GM12872 (cell line): ENCODE results near the gene INTS7.
A peak's percentile ranks its signal among the peaks of the same experiment; 100 is the strongest.

Experiments used
- TF ChIP-seq, protein P1 (sequence below): IDR thresholded peaks from 3 replicates; pipeline ENCODE4 v1.5.1; 2011; ENCODE audit warnings: low read depth, mild to moderate bottlenecking, low read length, moderate library complexity; ENCODE audit not compliant: insufficient read depth

INTS7 gene

DNA sequence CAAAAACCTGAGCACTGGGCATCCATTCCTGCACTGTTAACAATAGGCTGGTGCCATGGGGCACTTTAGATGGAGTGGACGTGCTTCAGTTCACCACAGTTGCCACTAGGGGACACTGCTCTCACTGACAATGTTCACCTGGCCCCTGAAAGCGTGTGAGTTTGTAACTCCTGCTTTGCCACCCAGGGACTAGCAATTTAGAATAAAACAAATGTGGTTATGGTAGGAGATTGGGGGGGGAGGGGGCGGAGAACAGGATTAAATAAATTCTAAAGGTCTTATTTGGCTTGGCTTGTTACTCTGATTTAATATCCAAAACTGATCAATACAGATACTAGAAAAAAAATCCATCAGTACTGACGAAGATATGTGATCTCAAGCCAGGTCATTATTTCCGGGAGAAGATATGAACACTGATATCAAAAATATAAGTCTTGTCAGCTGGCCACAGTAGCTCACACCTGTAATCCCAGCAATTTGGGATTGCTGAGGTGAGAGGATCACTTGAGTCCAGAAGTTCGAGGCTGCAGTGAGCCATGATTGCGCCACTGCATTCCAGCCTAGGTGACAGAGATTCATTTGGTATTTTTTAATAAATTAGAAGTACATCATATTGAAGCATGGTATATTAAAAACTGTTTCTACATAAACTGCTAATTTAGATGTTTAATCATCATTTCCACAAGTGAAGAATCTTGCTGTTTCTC, 23.2 kb downstream of the INTS7 start:
- TF ChIP-seq, protein P1, sequence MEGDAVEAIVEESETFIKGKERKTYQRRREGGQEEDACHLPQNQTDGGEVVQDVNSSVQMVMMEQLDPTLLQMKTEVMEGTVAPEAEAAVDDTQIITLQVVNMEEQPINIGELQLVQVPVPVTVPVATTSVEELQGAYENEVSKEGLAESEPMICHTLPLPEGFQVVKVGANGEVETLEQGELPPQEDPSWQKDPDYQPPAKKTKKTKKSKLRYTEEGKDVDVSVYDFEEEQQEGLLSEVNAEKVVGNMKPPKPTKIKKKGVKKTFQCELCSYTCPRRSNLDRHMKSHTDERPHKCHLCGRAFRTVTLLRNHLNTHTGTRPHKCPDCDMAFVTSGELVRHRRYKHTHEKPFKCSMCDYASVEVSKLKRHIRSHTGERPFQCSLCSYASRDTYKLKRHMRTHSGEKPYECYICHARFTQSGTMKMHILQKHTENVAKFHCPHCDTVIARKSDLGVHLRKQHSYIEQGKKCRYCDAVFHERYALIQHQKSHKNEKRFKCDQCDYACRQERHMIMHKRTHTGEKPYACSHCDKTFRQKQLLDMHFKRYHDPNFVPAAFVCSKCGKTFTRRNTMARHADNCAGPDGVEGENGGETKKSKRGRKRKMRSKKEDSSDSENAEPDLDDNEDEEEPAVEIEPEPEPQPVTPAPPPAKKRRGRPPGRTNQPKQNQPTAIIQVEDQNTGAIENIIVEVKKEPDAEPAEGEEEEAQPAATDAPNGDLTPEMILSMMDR = peak; percentile 99

DNA sequence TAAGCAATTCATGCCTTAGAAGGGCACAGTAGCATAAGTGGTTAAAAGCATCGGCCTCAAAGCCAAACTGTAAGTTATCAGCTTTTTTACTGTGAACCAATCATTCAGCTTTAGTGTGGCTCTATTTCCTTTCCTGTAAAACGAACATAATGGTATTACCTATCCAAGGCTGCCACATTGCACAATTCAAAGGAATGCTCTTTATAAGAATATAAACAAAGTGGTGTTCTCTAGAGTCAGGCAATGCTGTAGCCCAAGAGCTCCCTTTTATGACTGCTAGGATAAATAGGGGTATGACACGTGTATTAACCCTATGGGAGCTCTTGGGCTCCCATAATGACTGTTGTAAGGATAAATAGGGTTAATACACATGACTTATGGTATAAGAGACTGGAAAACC, 25.4 kb downstream of the INTS7 start:
- TF ChIP-seq, protein P1 = no peak

DNA sequence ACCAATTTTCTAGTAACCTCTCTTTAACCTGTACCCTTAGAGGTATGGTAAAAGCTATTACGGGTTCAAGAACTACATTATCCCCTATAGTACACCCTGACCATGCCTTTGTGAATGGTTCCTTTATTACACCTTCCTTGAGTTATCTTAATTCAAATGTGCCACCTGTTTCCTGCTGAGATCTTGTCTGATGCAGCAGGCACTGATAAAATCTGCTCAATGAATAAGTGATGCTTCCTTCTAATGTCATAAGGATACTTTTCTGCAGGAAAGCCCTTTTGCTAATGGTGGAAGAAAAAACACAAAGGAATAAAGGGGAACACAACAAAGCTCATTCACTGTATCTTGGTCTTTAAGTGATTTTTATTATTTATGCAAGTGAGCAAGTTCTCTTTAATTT, 25.8 kb downstream of the INTS7 start:
- TF ChIP-seq, protein P1 = no peak

DNA sequence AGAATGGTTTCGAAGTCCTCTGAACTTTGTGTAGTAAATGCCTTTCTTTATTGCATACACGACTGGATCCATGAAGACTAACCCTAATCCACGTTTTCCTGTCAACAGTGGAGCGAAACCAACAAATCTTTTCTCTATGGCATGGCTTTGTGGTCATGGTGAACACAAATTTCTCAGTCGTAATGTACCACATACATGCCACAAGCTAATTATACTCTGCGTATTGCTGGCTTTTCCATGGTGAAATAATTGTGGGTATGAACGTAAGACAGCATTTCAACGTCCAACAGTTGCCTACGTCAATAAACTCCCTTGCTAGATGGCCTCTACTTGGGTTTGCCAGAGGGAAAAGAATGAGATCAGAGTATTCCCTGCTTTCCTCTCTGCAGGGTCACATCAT, 27.5 kb downstream of the INTS7 start:
- TF ChIP-seq, protein P1 = no peak

DNA sequence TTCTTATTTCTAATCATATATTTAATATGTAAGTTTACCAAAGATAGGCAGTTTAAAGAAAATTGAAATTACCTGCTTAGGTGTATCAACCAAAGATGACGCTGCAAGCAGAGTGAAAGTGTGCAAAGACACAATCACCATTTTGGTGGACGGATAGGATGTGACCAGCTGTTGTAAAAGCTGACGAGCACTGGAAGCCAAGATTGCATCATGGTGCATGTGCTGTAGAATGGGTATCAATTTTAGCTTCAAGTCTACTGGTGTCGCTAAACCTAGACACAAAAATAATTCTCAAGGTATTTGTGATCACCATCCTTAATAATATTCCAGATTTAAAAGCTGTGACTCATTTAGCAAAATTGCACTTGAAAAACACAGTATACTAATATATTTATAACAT, 28.2 kb downstream of the INTS7 start:
- TF ChIP-seq, protein P1 = no peak

DNA sequence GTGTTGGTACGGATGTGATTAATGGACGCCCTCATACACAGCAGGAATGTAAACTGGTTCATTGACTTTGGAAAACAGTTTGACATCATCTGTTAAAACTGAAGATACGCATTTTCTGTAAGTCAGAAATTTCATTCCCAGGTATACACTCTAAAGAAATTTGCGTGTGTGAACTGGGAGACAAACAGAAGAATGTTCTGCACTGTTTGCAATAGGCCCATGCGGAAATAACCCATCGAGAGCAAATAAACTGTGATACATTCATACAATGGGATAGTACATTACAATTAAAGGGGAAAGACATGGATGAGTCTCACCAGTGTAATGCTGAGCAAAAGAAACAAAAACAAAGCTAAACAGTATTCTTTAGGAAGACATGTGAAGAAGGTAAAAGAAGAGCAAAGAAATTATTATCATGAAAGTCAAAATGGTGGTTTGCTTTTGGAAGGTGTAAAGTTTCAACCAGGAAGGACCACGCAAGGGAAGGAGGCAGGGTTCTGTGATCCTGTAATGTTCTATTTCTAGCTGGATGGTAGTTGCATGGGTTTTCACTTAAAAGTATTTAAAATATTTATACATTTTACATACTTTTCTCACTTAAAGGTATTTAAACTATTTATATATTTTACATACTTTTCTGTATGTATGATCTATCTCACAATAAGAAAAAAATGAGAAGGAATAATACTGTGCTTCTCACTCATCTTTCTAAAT, 30.3 kb downstream of the INTS7 start:
- TF ChIP-seq, protein P1 = no peak

DNA sequence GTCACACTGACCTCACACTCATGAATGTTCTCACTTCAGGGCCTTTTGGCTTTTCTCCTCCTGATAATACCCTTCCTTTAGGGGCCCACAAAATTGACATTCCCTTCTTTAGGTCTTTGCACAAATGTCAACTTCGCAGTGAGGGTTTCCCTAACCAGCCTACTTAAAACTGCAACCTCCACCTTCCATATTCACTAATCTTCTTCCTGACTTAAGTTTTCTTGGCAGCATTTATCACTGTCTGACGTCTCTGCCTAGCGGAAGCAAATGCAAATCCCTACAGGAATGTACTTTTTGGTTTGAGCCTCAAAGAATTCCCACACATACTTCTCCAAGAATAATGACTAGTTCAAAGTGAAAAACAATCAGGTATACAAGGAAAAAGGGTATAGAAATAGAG, 32.8 kb downstream of the INTS7 start:
- TF ChIP-seq, protein P1 = no peak
